ENCODE results near the gene PTPN4.

- TF ChIP-seq TAF1 (CRISPR knock-in tag; IDR thresholded peaks at IDR 0.05) (no peak), ZNF775 (CRISPR knock-in tag; IDR thresholded peaks at IDR 0.05; ENCODE audit: borderline replicate concordance) (no peak), SP2 (CRISPR knock-in tag; IDR thresholded peaks at IDR 0.05) (no peak), NBN (conservative IDR thresholded peaks at IDR 0.05) (no peak), ZNF350 (CRISPR knock-in tag; IDR thresholded peaks at IDR 0.05; ENCODE audit: borderline replicate concordance, low read depth) (no peak), ZNF18 (CRISPR knock-in tag; IDR thresholded peaks at IDR 0.05; ENCODE audit: insufficient replicate concordance) (no peak), BATF2 (CRISPR knock-in tag; IDR thresholded peaks at IDR 0.05) (no peak), ZNF275 (CRISPR knock-in tag; IDR thresholded peaks at IDR 0.05; ENCODE audit: borderline replicate concordance) (no peak), PRPF4 (IDR thresholded peaks at IDR 0.05; ENCODE audit: low read depth, low read length, poor library complexity, severe bottlenecking) (no peak), ZNF205 (CRISPR knock-in tag; IDR thresholded peaks at IDR 0.05) (no peak), POLR2AphosphoS2 (IDR thresholded peaks at IDR 0.05; ENCODE audit: low read depth, low read length) (no peak)
- TF ChIP-seq, protein P1, sequence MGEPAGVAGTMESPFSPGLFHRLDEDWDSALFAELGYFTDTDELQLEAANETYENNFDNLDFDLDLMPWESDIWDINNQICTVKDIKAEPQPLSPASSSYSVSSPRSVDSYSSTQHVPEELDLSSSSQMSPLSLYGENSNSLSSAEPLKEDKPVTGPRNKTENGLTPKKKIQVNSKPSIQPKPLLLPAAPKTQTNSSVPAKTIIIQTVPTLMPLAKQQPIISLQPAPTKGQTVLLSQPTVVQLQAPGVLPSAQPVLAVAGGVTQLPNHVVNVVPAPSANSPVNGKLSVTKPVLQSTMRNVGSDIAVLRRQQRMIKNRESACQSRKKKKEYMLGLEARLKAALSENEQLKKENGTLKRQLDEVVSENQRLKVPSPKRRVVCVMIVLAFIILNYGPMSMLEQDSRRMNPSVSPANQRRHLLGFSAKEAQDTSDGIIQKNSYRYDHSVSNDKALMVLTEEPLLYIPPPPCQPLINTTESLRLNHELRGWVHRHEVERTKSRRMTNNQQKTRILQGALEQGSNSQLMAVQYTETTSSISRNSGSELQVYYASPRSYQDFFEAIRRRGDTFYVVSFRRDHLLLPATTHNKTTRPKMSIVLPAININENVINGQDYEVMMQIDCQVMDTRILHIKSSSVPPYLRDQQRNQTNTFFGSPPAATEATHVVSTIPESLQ (CRISPR knock-in tag; conservative IDR thresholded peaks at IDR 0.05) = no peak
These were observed 30.7 kb downstream of the PTPN4 start for GRCh38 chr2:119790466-119790865.

Measured in HepG2 (cell line).